Calu3 (cell line): ENCODE data around the gene CPM. TPM values are rescaled to one million over a fixed set of nuclear protein-coding genes. Genes with fewer than 3 reads are reported as not detected.

Experiments used
- BruUV-seq: library from RNA; stranded (reverse); fragments of 400-500 nt; replicated peaks from 2 replicates; lab custom pipeline; 2021; lab: Mats Ljungman, UMichigan
- CTCF ChIA-PET: fragments of 300-600 bp; sonication (Branson Sonifier 250); formaldehyde crosslinking; loops from one replicate; lab custom pipeline; 2022; ENCODE audit warnings: antibody characterized with exemption; lab: Charles Lee
- DNase-seq: peaks from one replicate; pipeline ENCODE4 v3.0.0; 2022
- H3K27ac Mint-ChIP-seq: one replicate; pipeline ENCODE4 v1.8.0; 2022; ENCODE audit warnings: mixed read lengths; ENCODE audit not compliant: unreplicated experiment
- H3K27me3 Mint-ChIP-seq: one replicate; pipeline ENCODE4 v1.8.0; 2022; ENCODE audit warnings: mixed read lengths; ENCODE audit not compliant: unreplicated experiment
- H3K36me3 Mint-ChIP-seq: one replicate; pipeline ENCODE4 v1.8.0; 2022; ENCODE audit warnings: mild to moderate bottlenecking, moderate library complexity, mixed read lengths; ENCODE audit not compliant: insufficient read depth, unreplicated experiment
- H3K4me1 Mint-ChIP-seq: one replicate; pipeline ENCODE4 v1.8.0; 2022; ENCODE audit warnings: mild to moderate bottlenecking, low read depth, mixed read lengths; ENCODE audit not compliant: unreplicated experiment
- H3K4me3 Mint-ChIP-seq: one replicate; pipeline ENCODE4 v1.8.0; 2022; ENCODE audit warnings: mild to moderate bottlenecking, low read depth, moderate library complexity, mixed read lengths; ENCODE audit not compliant: unreplicated experiment
- H3K9me3 Mint-ChIP-seq: one replicate; pipeline ENCODE4 v1.8.0; 2022; ENCODE audit warnings: low read depth, mixed read lengths; ENCODE audit not compliant: unreplicated experiment
- intact Hi-C: fragments of 100-400 bp; cut with micrococcal nuclease; formaldehyde crosslinking; loops from one replicate; pipeline ENCODE4 v1.10.0; 2022; ENCODE audit not compliant: unreplicated experiment
- total RNA-seq: library from RNA; stranded (reverse); gene quantifications from 2 replicates; pipeline ENCODE4 v1.2.3, GENCODE V29; 2022
- TF ChIP-seq, protein P1 (sequence below): fragments of 200-600 bp; IDR thresholded peaks from one replicate; pipeline ENCODE4 v1.8.0; 2022; ENCODE audit warnings: antibody characterized with exemption; ENCODE audit not compliant: unreplicated experiment

CPM gene
- total RNA-seq, 1 experiment from 2014 or later: 11.9 TPM

GRCh38 chr12:68828672-68829068, 104.3 kb downstream of the CPM start:
- peaks cover 28% of the 10 kb centered on the region for H3K36me3 Mint-ChIP-seq
- H3K27ac Mint-ChIP-seq: no peak overlapping the region
- intact Hi-C loops: no loop called here
- H3K9me3 Mint-ChIP-seq: no peaks in the 10 kb centered on the region
- CTCF ChIA-PET: no interaction called here
- no peak for DNase-seq
- no TSS peak for BruUV-seq
- H3K27me3 Mint-ChIP-seq: no peaks in the 10 kb centered on the region
- TF ChIP-seq, protein P1, sequence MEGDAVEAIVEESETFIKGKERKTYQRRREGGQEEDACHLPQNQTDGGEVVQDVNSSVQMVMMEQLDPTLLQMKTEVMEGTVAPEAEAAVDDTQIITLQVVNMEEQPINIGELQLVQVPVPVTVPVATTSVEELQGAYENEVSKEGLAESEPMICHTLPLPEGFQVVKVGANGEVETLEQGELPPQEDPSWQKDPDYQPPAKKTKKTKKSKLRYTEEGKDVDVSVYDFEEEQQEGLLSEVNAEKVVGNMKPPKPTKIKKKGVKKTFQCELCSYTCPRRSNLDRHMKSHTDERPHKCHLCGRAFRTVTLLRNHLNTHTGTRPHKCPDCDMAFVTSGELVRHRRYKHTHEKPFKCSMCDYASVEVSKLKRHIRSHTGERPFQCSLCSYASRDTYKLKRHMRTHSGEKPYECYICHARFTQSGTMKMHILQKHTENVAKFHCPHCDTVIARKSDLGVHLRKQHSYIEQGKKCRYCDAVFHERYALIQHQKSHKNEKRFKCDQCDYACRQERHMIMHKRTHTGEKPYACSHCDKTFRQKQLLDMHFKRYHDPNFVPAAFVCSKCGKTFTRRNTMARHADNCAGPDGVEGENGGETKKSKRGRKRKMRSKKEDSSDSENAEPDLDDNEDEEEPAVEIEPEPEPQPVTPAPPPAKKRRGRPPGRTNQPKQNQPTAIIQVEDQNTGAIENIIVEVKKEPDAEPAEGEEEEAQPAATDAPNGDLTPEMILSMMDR: no peak
- H3K4me1 Mint-ChIP-seq: no peaks in the 10 kb centered on the region
- H3K4me3 Mint-ChIP-seq: no peak overlapping the region

DNA sequence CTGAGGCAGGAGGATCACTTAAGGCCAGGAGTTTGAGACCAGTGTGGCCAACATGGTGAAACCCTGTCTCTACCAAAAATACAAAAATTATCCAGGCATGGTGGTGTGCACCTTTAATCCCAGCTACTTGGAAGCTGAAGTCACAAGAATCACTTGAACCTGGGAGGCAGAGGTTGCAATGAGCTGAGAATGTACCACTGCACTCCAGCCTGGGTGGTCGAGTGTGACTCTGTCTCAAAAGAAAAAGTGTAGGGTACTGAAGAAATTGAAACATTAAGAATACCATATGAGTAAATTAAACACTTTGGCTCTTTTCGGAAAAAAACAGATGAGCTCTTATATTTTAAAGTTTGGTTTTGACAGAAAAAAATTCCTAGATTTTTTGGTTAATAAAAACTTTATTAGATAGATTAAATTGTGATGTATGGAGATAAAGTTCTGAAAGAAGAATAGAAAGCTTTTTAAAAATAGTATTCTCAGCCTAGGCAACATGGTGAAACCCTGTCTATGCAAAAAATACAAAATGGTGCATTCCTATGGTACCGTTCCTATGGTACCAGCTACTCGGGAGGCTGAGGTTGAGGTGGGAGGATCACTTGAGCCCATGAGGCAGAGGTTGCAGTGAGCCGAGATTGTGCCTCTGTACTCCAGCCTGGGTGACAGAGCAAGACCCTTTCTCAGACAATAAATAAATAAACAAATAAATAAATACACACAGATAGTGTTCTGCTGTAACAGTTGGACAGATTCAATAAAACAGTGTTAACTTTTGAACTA, 104.9 kb downstream of the CPM start:
- no TSS peak for BruUV-seq
- H3K4me1 Mint-ChIP-seq: no peaks in the 10 kb centered on the region
- H3K4me3 Mint-ChIP-seq: no peak overlapping the region
- H3K9me3 Mint-ChIP-seq: no peaks in the 10 kb centered on the region
- H3K27me3 Mint-ChIP-seq: no peaks in the 10 kb centered on the region
- peaks cover 31% of the 10 kb centered on the region for H3K36me3 Mint-ChIP-seq
- TF ChIP-seq, protein P1: no peak
- DNase-seq: no peak
- intact Hi-C loops: no loop called here
- CTCF ChIA-PET: no interaction called here
- no peak overlapping the region for H3K27ac Mint-ChIP-seq

DNA sequence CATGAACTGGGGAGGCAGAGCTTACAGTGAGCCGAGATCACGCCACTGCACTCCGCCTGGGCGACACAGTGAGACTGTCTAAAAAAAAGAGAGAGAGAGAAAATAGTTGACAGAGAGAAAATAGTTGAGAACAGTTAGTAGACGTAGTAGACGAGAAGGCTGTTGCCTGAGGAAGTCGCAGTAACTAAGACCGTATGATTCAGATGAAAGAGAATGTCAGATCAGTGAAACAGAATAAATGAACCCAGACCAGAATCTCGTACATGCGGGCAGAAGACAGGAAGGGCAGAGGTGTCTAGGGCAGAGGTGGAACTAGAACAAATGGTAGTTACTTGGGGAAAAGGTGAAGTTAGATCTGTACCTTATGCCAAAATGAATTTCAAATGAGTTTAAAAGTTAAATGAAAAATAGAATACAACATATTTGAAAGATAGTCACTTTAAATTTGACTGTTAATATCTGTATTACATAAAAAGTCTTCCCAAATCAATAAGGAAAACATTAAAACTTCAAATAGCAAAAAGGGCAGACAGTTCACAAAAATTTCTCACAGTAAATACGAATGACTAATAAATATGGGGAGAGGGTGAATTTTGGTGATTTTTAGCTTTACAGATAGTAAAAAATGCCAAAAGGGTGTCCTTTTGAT, 107.3 kb downstream of the CPM start:
- no peak for DNase-seq
- Mint-ChIP-seq H3K27me3 (no peaks in the 10 kb centered on the region), H3K27ac (no peak overlapping the region), H3K4me1 (no peaks in the 10 kb centered on the region), H3K36me3 (peaks cover 33% of the 10 kb centered on the region), H3K9me3 (no peaks in the 10 kb centered on the region), H3K4me3 (no peak overlapping the region)
- BruUV-seq: no TSS peak
- CTCF ChIA-PET: no interaction called here
- TF ChIP-seq, protein P1: no peak
- intact Hi-C loops: no loop called here

- Mint-ChIP-seq H3K36me3 (peaks cover 35% of the 10 kb centered on the region), H3K27ac (no peak overlapping the region), H3K4me1 (no peaks in the 10 kb centered on the region), H3K27me3 (no peaks in the 10 kb centered on the region), H3K9me3 (no peaks in the 10 kb centered on the region), H3K4me3 (no peak overlapping the region)
- TF ChIP-seq, protein P1: no peak
- DNase-seq: no peak
- intact Hi-C loops: no loop called here
- BruUV-seq: no TSS peak
- CTCF ChIA-PET: interaction anchor here (0.7 kb wide), 1 partner anchor 1236 kb away, joined by 3 read pairs; no protein-coding TSS in a partner anchor
These were observed 108.2 kb downstream of the CPM start for GRCh38 chr12:68824597-68825250.
